ENCODE measurements around the gene LILRA6.
"Not testable (repeated sequence)": the region's sequence is repeated elsewhere in the genome, so short reads cannot be mapped to it uniquely, and the experiment has no call there.

Gene LILRA6

GRCh38 chr19:54262470-54262869 is 19.9 kb upstream of the LILRA6 start:
- DNase-seq (ENCODE audit: low spot score), result no peak

GRCh38 chr19:54262066-54262465 is 19.5 kb upstream of the LILRA6 start:
- DNase-seq (ENCODE audit: low spot score), result peak; percentile 25

DNA sequence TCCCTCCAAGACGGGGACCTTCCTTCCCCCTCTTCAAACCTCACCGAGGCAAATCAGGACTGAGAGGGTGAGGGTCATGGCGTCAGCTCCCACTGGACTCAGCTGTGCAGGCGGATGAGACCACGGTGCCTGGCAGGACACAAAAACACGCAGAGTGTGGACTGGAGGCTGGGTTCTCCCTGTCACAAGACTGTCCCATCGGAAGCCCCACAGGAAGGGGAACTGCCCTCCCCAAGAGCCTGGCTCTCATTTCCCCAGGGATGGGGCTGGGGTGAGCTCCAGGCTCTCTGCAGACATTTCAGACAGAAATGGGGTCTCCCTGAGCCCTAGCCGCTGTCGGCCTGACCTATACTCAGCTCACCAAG is 14.5 kb upstream of the LILRA6 start, which contains the start of gene LILRB5:
LILRB5 (minus strand) TSS at position 158 of the 365 bp plus-strand sequence; CDS start at position 78, 80 bp downstream.
- peak; percentile 56 for DNase-seq (ENCODE audit: low spot score)

DNA sequence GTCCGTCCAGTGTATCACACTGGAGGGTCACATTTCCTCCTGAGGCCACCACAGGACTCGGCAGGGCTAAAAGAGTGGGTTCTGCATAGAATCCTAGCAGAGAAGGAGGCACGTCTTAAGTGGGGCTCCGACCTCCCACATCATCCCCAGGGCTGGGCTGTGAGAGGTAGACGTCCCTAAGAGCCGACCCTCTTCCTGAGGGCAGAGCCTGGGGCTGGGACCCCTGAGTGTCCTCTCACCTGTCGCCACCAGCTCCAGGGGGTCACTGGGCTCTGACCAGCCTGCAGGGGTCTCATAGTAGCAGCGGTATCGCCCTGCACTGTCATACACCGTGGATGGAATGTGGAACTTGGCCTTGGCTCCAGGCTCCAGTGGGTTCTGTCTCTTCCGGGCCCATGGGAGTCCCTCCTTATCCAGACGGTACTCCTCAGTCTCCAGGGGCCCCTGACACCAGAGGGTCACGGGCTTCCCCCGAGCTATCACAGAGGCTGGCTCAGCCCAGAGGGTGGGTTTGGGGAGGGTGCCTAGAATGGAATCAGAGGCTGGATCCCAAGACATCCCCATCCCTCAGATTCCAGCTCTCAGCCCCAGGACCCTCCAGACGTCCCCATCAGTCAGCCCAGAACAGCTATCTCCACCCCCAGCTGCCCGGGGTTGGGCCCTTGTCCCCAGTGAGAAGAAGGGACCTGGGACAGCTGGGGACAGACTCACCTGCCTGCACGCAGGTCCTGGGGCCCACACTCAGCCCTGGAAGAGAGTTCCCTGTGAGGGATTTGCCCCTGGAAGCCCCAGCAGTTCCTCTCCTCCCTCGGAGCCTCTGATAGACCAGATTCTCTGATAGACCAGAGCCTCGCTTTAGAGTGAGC is 13.9 kb upstream of the LILRA6 start:
- peak; percentile 52 for DNase-seq (ENCODE audit: low spot score)

GRCh38 chr19:54255105-54255775 is 12.7 kb upstream of the LILRA6 start:
- DNase-seq (ENCODE audit: low spot score), result peak; percentile 44

- peak; percentile 47 for DNase-seq (ENCODE audit: low spot score)
Measured at GRCh38 chr19:54254195-54254906, 11.8 kb upstream of the LILRA6 start.

GRCh38 chr19:54253331-54254194 is 11.0 kb upstream of the LILRA6 start:
- DNase-seq (ENCODE audit: low spot score), result peak; percentile 44

DNA sequence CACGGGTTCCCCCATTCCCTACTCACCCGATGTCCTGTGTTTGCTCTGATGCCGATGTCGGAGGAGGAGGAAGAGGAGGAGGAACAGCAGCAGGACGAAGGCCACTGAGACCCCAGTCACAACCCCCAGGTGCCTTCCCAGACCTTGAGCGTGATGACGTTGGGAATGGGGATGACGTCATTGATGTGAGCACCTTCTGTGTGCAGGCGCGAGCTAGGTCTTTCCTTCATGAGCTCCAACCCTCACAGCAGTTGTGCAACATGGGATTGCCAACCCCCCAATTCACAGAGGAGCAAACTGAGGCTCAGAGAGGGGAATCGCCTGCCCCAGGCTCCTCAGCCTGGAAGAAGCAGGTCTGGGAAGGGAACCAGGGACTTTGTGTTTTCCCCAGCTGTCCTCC is 10.3 kb upstream of the LILRA6 start:
- DNase-seq (ENCODE audit: low spot score), result peak; percentile 45

GRCh38 chr19:54252243-54252642 is 9.7 kb upstream of the LILRA6 start:
- DNase-seq (ENCODE audit: low spot score), result no peak

- DNase-seq (ENCODE audit: low spot score), result no peak
Measured at GRCh38 chr19:54248016-54248601, 5.5 kb upstream of the LILRA6 start.

DNA sequence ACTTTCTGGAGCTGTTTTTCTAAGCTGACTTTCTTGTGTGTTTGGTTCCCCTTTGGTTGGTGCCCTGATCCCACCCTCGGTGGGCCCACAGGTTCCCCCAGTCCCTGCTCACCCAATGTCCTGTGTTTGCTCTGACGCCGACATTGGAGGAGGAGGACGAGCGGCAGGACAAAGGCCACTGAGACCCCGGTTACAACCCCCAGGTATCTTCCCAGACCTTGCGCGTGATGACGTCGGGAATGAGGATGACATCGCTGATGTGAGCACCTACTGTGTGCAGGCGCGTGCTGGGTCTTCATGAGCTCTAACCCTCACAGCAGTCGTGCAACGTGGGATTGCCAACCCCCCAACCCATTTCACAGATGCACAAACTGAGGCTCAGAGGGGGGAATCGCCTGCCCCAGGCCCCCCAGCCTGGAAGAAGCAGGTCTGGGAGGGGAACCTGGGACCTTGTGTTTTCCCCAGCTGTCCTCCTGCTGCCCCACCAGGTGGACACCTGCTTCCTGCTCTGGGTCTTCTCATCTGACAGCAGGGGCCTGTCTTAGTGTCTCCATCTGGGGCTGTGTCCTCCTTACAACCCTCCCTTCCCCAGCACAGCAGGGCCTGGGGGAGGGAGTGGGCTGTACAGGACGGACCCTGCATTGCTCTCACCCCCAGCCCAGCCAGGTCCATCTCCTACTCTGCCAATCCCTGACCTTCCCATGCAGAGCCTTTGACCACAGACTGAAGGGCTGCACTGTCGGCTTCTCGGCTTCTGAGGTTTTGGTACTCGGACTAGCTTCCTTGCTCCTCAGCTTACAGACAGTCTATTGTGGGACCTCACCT is 4.7 kb upstream of the LILRA6 start:
- DNase-seq (ENCODE audit: low spot score), result no peak

- no peak for DNase-seq (ENCODE audit: low spot score)
Measured at GRCh38 chr19:54245936-54246335, 3.3 kb upstream of the LILRA6 start.

DNA sequence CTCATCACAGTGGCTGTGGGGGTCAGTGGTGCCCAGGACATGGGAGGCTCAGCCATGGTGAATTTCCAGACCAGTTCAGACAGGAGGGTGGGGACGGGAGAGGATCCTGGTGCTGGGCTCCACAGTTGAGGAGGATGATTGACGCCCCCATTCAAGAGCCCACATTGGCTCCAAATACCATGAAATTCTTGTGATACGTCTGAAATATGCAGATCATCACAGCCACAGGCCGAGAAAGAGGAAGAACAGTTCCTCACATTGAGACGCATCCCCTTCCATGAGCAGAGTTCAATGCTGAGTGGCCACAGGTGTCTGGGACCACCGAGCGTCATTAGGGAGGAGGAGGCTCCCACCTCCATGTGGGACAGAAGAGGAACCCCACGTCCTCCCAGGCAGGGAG is 1.2 kb upstream of the LILRA6 start:
- DNase-seq (ENCODE audit: low spot score), result not testable (repeated sequence)

DNA sequence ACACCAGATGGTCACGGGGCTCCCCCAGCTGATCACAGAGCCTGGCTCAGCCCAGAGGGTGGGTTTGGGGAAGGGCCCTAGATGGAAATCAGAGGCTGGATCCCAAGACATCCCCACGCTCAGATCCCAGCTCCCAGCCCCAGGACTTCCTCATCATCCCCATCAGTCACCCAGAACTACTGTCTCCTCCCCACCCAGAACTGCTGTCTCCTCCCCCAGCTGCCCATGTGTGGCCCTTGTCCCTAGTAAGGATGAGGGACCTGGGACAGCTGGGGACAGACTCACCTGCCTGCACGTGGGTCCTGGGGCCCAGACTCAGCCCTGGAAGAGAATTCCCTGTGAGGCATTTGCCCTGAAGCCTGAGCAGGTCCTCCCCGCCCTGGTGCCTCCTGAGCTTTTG is 356 bp downstream of the LILRA6 start:
- not testable (repeated sequence) for DNase-seq (ENCODE audit: low spot score)

GRCh38 chr19:54240372-54241336 is 1.9 kb downstream of the LILRA6 start:
- DNase-seq (ENCODE audit: low spot score), result not testable (repeated sequence)

GRCh38 chr19:54239491-54240371 is 2.9 kb downstream of the LILRA6 start:
- not testable (repeated sequence) for DNase-seq (ENCODE audit: low spot score)

DNA sequence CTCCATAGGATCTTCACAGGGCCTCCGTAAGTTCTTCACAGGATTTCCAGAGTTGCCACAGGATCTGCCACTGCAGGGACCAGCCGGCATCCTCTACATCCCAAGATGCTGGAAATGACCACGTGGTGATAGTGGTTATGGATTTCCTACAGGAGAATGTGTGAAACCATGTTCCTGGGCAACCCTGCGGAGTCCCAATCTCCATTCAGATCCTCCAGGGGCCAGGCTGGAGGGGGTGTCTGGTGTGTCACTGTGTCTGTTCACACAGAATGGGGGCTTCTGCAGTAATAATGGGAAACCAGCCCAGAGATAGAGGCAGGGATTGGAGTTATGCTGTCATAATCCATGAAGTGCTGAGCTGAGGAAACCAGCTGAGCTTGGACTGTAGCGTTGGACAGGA is 8.6 kb downstream of the LILRA6 start:
- DNase-seq (ENCODE audit: low spot score), result no peak
